HG03045 (cell line): ENCODE data around the gene NUDT12.

Source experiments
- ATAC-seq: cut with Tn5 transposase; IDR thresholded peaks from one replicate; pipeline ENCODE4 v1.9.1; 2021; ENCODE audit warnings: mild to moderate bottlenecking, moderate library complexity; ENCODE audit not compliant: unreplicated experiment

NUDT12 gene

GRCh38 chr5:103562453-103563157 lies at the start of gene NUDT12:
Gene NUDT12 (minus strand): TSS chr5:103562789. CDS start chr5:103560248, 2,541 bp downstream.
- ATAC-seq = peak; percentile 97

GRCh38 chr5:103607346-103607745 lies 44.8 kb upstream of the NUDT12 start:
- ATAC-seq = no peak

GRCh38 chr5:103605277-103605676 lies 42.7 kb upstream of the NUDT12 start:
- no peak for ATAC-seq

- no peak for ATAC-seq
Observed at GRCh38 chr5:103602438-103602837, 39.8 kb upstream of the NUDT12 start.

GRCh38 chr5:103601314-103601713 lies 38.7 kb upstream of the NUDT12 start:
- no peak for ATAC-seq

GRCh38 chr5:103600086-103600485 lies 37.5 kb upstream of the NUDT12 start:
- ATAC-seq = no peak

GRCh38 chr5:103598997-103599566 lies 36.5 kb upstream of the NUDT12 start:
- no peak for ATAC-seq

GRCh38 chr5:103590221-103590620 lies 27.6 kb upstream of the NUDT12 start:
- no peak for ATAC-seq

- no peak for ATAC-seq
Observed at GRCh38 chr5:103589776-103590175, 27.2 kb upstream of the NUDT12 start.

GRCh38 chr5:103589357-103589756 lies 26.8 kb upstream of the NUDT12 start:
- ATAC-seq = no peak

GRCh38 chr5:103587185-103587748 lies 24.7 kb upstream of the NUDT12 start:
- ATAC-seq = no peak

- peak; percentile 49 for ATAC-seq
Observed at GRCh38 chr5:103582364-103582763, 19.8 kb upstream of the NUDT12 start.

- no peak for ATAC-seq
Observed at GRCh38 chr5:103573411-103573810, 10.8 kb upstream of the NUDT12 start.

GRCh38 chr5:103572454-103572853 lies 9.9 kb upstream of the NUDT12 start:
- no peak for ATAC-seq

GRCh38 chr5:103571730-103572129 lies 9.1 kb upstream of the NUDT12 start:
- no peak for ATAC-seq

- ATAC-seq = no peak
Observed at GRCh38 chr5:103569313-103570060, 6.9 kb upstream of the NUDT12 start.

GRCh38 chr5:103565719-103566118 lies 3.1 kb upstream of the NUDT12 start:
- no peak for ATAC-seq

- peak; percentile 37 for ATAC-seq
Observed at GRCh38 chr5:103561685-103562452, 720 bp downstream of the NUDT12 start.

- no peak for ATAC-seq
Observed at GRCh38 chr5:103560826-103561225, 1.8 kb downstream of the NUDT12 start.

GRCh38 chr5:103546858-103547257 lies 15.7 kb downstream of the NUDT12 start:
- ATAC-seq = no peak

- ATAC-seq = no peak
Observed at GRCh38 chr5:103542441-103542840, 20.1 kb downstream of the NUDT12 start.
